ENCODE results near the gene SLC22A16. TPM values are rescaled to one million over a fixed set of nuclear protein-coding genes. Genes with fewer than 3 reads are reported as not detected.

SLC22A16 gene, protein sequence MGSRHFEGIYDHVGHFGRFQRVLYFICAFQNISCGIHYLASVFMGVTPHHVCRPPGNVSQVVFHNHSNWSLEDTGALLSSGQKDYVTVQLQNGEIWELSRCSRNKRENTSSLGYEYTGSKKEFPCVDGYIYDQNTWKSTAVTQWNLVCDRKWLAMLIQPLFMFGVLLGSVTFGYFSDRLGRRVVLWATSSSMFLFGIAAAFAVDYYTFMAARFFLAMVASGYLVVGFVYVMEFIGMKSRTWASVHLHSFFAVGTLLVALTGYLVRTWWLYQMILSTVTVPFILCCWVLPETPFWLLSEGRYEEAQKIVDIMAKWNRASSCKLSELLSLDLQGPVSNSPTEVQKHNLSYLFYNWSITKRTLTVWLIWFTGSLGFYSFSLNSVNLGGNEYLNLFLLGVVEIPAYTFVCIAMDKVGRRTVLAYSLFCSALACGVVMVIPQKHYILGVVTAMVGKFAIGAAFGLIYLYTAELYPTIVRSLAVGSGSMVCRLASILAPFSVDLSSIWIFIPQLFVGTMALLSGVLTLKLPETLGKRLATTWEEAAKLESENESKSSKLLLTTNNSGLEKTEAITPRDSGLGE
- total RNA-seq = 1 to 10 TPM in 4 of 7 donors, under 1 TPM in 1, not detected in 2; 0.49 to 2.8 (median 2.0) TPM
- polyA plus RNA-seq = under 1 TPM; 0.07 to 0.13 (median 0.12) TPM
- long read RNA-seq, donor 1 = 0 reads
- long read RNA-seq, donor 2 = 0 reads

- H3K36me3 ChIP-seq = no peaks in the 10 kb centered on the region
- peak within 1 kb of the TSS in 6 of 8 donors; percentile 17 to 75 (median 42) for H3K27ac ChIP-seq
- peaks cover 0 to 41% (median 14%) of the 10 kb centered on the region in 7 donors for H3K27me3 ChIP-seq (replicated peaks in 1 of 7)
- intact Hi-C loops (cut with DNase I; ENCODE audit: low total_unique reads) = no loop called here
- peak; percentile 83 for DNase-seq
- H3K4me1 ChIP-seq = peaks cover 0 to 31% (median 17%) of the 10 kb centered on the region in 6 donors
- 3 to 8% (median 3%) methylated on average over 61 to 84 of the region's 85 CpGs for WGBS, 5 donors
- H3K9me3 ChIP-seq = peaks cover 0 to 9% (median 6%) of the 10 kb centered on the region in 8 donors
- TF ChIP-seq POLR2AphosphoS5 (IDR thresholded peaks at IDR 0.05) = peak in 1 of 3 donors; percentile 35
- TF ChIP-seq, protein P1, sequence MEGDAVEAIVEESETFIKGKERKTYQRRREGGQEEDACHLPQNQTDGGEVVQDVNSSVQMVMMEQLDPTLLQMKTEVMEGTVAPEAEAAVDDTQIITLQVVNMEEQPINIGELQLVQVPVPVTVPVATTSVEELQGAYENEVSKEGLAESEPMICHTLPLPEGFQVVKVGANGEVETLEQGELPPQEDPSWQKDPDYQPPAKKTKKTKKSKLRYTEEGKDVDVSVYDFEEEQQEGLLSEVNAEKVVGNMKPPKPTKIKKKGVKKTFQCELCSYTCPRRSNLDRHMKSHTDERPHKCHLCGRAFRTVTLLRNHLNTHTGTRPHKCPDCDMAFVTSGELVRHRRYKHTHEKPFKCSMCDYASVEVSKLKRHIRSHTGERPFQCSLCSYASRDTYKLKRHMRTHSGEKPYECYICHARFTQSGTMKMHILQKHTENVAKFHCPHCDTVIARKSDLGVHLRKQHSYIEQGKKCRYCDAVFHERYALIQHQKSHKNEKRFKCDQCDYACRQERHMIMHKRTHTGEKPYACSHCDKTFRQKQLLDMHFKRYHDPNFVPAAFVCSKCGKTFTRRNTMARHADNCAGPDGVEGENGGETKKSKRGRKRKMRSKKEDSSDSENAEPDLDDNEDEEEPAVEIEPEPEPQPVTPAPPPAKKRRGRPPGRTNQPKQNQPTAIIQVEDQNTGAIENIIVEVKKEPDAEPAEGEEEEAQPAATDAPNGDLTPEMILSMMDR (IDR thresholded peaks at IDR 0.05 in 8 of 11, conservative IDR thresholded peaks at IDR 0.05 in 3 of 11) = no peak
- peak within 1 kb of the TSS in 7 of 8 donors; percentile 30 to 65 (median 35) for H3K4me3 ChIP-seq
Observed at GRCh38 chr6:110476046-110476849, at the start of gene SLC22A16. Gene SLC22A16 (minus strand): TSS chr6:110476613. CDS start chr6:110476574, 39 bp downstream.

- Histone ChIP-seq H3K4me1 (peaks cover 0 to 21% (median 7%) of the 10 kb centered on the region in 6 donors), H3K9me3 (no peaks in the 10 kb centered on the region), H3K4me3 (no peak overlapping the region), H3K27ac (no peak overlapping the region), H3K36me3 (no peaks in the 10 kb centered on the region), H3K27me3 (replicated peaks in 1 of 7) (no peaks in the 10 kb centered on the region)
- intact Hi-C loops (cut with DNase I; ENCODE audit: low total_unique reads) = loop anchor here (5.0 kb wide), 1 partner anchor 422 kb away; no protein-coding TSS in a partner anchor
- WGBS, 5 donors = 65 to 94% (median 85%) methylated on average over 4 of the region's 4 CpGs
- no peak for TF ChIP-seq POLR2AphosphoS5 (IDR thresholded peaks at IDR 0.05)
- no peak for TF ChIP-seq POLR2A (IDR thresholded peaks at IDR 0.05)
- TF ChIP-seq, protein P1 (IDR thresholded peaks at IDR 0.05 in 8 of 11, conservative IDR thresholded peaks at IDR 0.05 in 3 of 11) = no peak
- DNase-seq = no peak
Observed at GRCh38 chr6:110525001-110525400, 48.6 kb upstream of the SLC22A16 start.

DNA sequence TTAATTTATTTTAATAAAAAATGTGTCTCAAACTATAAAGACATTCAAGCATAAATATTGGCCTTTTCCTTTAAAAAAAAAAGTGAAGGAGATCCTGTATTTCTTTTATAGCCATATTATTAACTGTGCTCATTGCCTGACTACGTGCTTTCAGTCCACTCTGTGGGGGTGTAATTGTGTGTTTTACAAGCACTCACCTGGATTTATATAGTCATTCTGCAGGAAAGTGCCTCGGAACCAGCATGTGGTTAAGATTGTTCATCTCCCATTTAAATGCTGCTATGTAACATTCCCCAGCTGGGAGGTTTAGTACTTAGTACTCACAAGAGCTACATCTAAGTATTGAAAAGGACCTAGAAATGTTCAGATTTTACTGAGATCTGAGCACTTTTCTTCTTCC, 47.9 kb upstream of the SLC22A16 start:
- WGBS, 5 donors = 78 to 97% (median 80%) methylated on average over 2 of the region's 2 CpGs
- Histone ChIP-seq H3K27ac (no peak overlapping the region), H3K36me3 (no peaks in the 10 kb centered on the region), H3K4me1 (peaks cover 0 to 16% (median 7%) of the 10 kb centered on the region in 6 donors), H3K9me3 (no peaks in the 10 kb centered on the region), H3K27me3 (replicated peaks in 1 of 7) (peaks cover 0 to 1% (median 0%) of the 10 kb centered on the region in 7 donors), H3K4me3 (no peak overlapping the region)
- TF ChIP-seq POLR2AphosphoS5 (IDR thresholded peaks at IDR 0.05) (no peak), POLR2A (IDR thresholded peaks at IDR 0.05) (no peak)
- TF ChIP-seq, protein P1 (IDR thresholded peaks at IDR 0.05 in 8 of 11, conservative IDR thresholded peaks at IDR 0.05 in 3 of 11) = no peak
- intact Hi-C loops (cut with DNase I; ENCODE audit: low total_unique reads) = no loop called here
- no peak for DNase-seq
